K562 (cell line): ENCODE measurements around the gene SHTN1. TPM values are rescaled to one million over a fixed set of nuclear protein-coding genes. Genes with fewer than 3 reads are reported as not detected.

Experiments
- ATAC-seq: fragments of 200-7000 bp; cut with Tn5 transposase; 3 replicates; pipeline ENCODE4 v1.9.1; 2020; ENCODE audit warnings: moderate library complexity
- BruUV-seq: library from RNA; stranded (reverse); fragments of 400-500 nt; replicated peaks from 2 replicates; lab custom pipeline; 2021; lab: Mats Ljungman, UMichigan
- CTCF ChIA-PET: fragments of 300-600 bp; formaldehyde crosslinking; extraction: SDS; loops from one replicate; lab custom pipeline; 2021; ENCODE audit warnings: low intra/inter-chr PET ratio; lab: Yijun Ruan, JAX
- POLR2A ChIA-PET: fragments of 300-600, 350-650 bp; sonication (Branson Sonifier 250); formaldehyde crosslinking; extraction: SDS; loops from one replicate; lab custom pipeline; 2021; ENCODE audit warnings: antibody characterized with exemption, inconsistent platforms; lab: Yijun Ruan, JAX
- DNase-seq, 4 experiments: peaks; one replicate each; pipeline versions ENCODE4 v3.0.0 to v3.0.0-alpha.2; 2011 to 2018; ENCODE audit warnings: low spot score in 3 of 4, mixed read lengths in 3 of 4; ENCODE audit errors: extremely low read depth in 1 of 4
- FAIRE-seq: peaks from 2 replicates; lab custom pipeline; 2011; peaks lifted over from hg19 to GRCh38; lab: Jason Lieb, UNC
- H2AFZ ChIP-seq: 2 replicates; pipeline ENCODE4 v1.6.0; 2011; ENCODE audit warnings: low read depth, low read length, control low read depth, inconsistent platforms
- H3K27ac ChIP-seq: fragments of 200-600 bp; 3 replicates; pipeline ENCODE4 v1.8.0; 2011; ENCODE audit warnings: low read depth, mild to moderate bottlenecking, control low read depth, inconsistent platforms, low read length, moderate library complexity, mixed read lengths; ENCODE audit errors: extremely low read depth
- H3K27me3 ChIP-seq, 2 experiments: fragments of 300-600 bp in 1 of 2; 2 replicates in 1 of 2; 3 replicates in 1 of 2; pipeline versions ENCODE4 v1.6.0 to v1.8.0; 2011; ENCODE audit warnings: inconsistent platforms in 2 of 2, low read length in 2 of 2, mild to moderate bottlenecking in 1 of 2, mixed read lengths in 1 of 2, moderate library complexity in 1 of 2; ENCODE audit not compliant: control insufficient read depth in 2 of 2, insufficient read depth in 2 of 2
- H3K36me3 ChIP-seq: fragments of 300-600 bp; 3 replicates; pipeline ENCODE4 v1.8.0; 2011; ENCODE audit warnings: mild to moderate bottlenecking, low read length, inconsistent platforms; ENCODE audit not compliant: control insufficient read depth, insufficient read depth
- H3K4me1 ChIP-seq, 2 experiments: fragments of 200-600 bp in 1 of 2; replicated peaks in 1 of 2; 2 replicates in 1 of 2; 3 replicates in 1 of 2; pipeline versions ENCODE4 v1.5.1 to v1.8.0; 2011; ENCODE audit warnings: inconsistent platforms in 2 of 2, low read length in 2 of 2, mild to moderate bottlenecking in 1 of 2, mixed read lengths in 1 of 2, moderate library complexity in 1 of 2; ENCODE audit not compliant: control insufficient read depth in 2 of 2, insufficient read depth in 2 of 2
- H3K4me2 ChIP-seq: 2 replicates; pipeline ENCODE4 v1.6.1; 2011; ENCODE audit warnings: low read length, control low read depth, inconsistent platforms, mixed read lengths; ENCODE audit not compliant: insufficient read depth
- H3K4me3 ChIP-seq: fragments of 200-600 bp; sonication (generic), shearing (Covaris generic); 2 replicates; pipeline ENCODE4 v1.5.1; 2016; ENCODE audit warnings: control low read depth, inconsistent platforms
- H3K79me2 ChIP-seq: fragments of 200-600 bp; 3 replicates; pipeline ENCODE4 v1.8.0; 2011; ENCODE audit warnings: low read length, inconsistent platforms; ENCODE audit not compliant: control insufficient read depth, insufficient read depth
- H3K9ac ChIP-seq, 2 experiments: 2 replicates each; pipeline versions ENCODE4 v1.6.0 to v1.6.1; 2011; ENCODE audit warnings: low read depth in 2 of 2, low read length in 2 of 2, control low read depth in 1 of 2, inconsistent platforms in 1 of 2, mild to moderate bottlenecking in 1 of 2, mixed read lengths in 1 of 2; ENCODE audit not compliant: insufficient read depth in 1 of 2
- H3K9me1 ChIP-seq: one replicate; pipeline ENCODE4 v1.6.0; 2011; ENCODE audit warnings: inconsistent platforms, mild to moderate bottlenecking, low read length, moderate library complexity; ENCODE audit not compliant: control insufficient read depth, insufficient read depth
- H3K9me3 ChIP-seq: replicated peaks from 2 replicates; pipeline ENCODE4 v1.5.1; 2011; ENCODE audit warnings: low read depth, low read length, inconsistent platforms; ENCODE audit not compliant: control insufficient read depth, insufficient read depth
- H4K20me1 ChIP-seq: replicated peaks from 2 replicates; pipeline ENCODE4 v1.6.1; 2011; ENCODE audit warnings: low read length, inconsistent platforms, mixed read lengths; ENCODE audit not compliant: control insufficient read depth, insufficient read depth
- BRD9 ChIP-seq: fragments of 450-650 bp; IDR thresholded peaks from 2 replicates; pipeline ENCODE4 v1.6.1; 2018; ENCODE audit warnings: low read depth; ENCODE audit not compliant: partially characterized antibody
- CHD1 ChIP-seq: fragments of 200-600 bp; sonication (generic); IDR thresholded peaks from one replicate; pipeline ENCODE4 v1.6.1; 2012; ENCODE audit warnings: mild to moderate bottlenecking, moderate library complexity, low read length, inconsistent platforms
- ELK1 ChIP-seq: sonication (generic); formaldehyde crosslinking; IDR thresholded peaks from 2 replicates; pipeline ENCODE4 v1.8.1; 2022; ENCODE audit warnings: missing genetic modification reagents
- HDGF ChIP-seq: fragments of 450-650 bp; IDR thresholded peaks from 2 replicates; pipeline ENCODE4 v1.6.1; 2016
- ID3 ChIP-seq, 2 experiments: fragments of 250-450 bp in 1 of 2; fragments of 450-650 bp in 1 of 2; sonication (Bioruptor Pico) in 1 of 2; IDR thresholded peaks; 2 replicates each; pipeline versions ENCODE4 v1.6.1 to v1.8.0; 2016 to 2021; ENCODE audit warnings: mild to moderate bottlenecking in 2 of 2, moderate library complexity in 2 of 2, missing compliant biosample characterization in 1 of 2, missing genetic modification characterization in 1 of 2
- IRF2 ChIP-seq: sonication (generic); formaldehyde crosslinking; IDR thresholded peaks from 2 replicates; pipeline ENCODE4 v1.8.1; 2022; ENCODE audit warnings: mild to moderate bottlenecking, missing genetic modification reagents
- MED1 ChIP-seq: sonication (generic); formaldehyde crosslinking; IDR thresholded peaks from 2 replicates; pipeline ENCODE4 v1.8.1; 2023; ENCODE audit warnings: missing genetic modification reagents, borderline replicate concordance
- MNT ChIP-seq, 2 experiments: fragments of 450-650 bp; conservative IDR thresholded peaks; 2 replicates each; pipeline ENCODE4 v1.6.1; 2017; ENCODE audit warnings: mild to moderate bottlenecking in 2 of 2, moderate library complexity in 2 of 2
- NCOA1 ChIP-seq: fragments of 450-650 bp; IDR thresholded peaks from 2 replicates; pipeline ENCODE4 v1.6.1; 2016; ENCODE audit warnings: low read depth
- TGIF2 ChIP-seq: sonication (generic); formaldehyde crosslinking; IDR thresholded peaks from 2 replicates; pipeline ENCODE4 v1.8.1; 2022; ENCODE audit warnings: mild to moderate bottlenecking, missing genetic modification reagents, moderate library complexity
- ZC3H4 ChIP-seq: sonication (generic); formaldehyde crosslinking; IDR thresholded peaks from 2 replicates; pipeline ENCODE4 v1.9.0; 2021; ENCODE audit warnings: missing genetic modification reagents, borderline replicate concordance
- ZFP36 ChIP-seq: fragments of 150-350 bp; IDR thresholded peaks from 2 replicates; pipeline ENCODE4 v1.6.1; 2018; ENCODE audit warnings: low read length, low read depth; ENCODE audit not compliant: partially characterized antibody
- ZNF23 ChIP-seq: fragments of 250-450 bp; sonication (Bioruptor Pico); IDR thresholded peaks from 2 replicates; pipeline ENCODE4 v1.4.0; 2020; ENCODE audit warnings: mild to moderate bottlenecking
- ZNF316 ChIP-seq: fragments of 450-650 bp; IDR thresholded peaks from 2 replicates; pipeline ENCODE4 v1.6.1; 2016
- ZNF57 ChIP-seq: fragments of 450-650 bp; formaldehyde crosslinking; IDR thresholded peaks from 2 replicates; pipeline ENCODE4 v1.4.0; 2020; ENCODE audit warnings: mild to moderate bottlenecking, moderate library complexity
- WGBS: fragments of 100-300 bp; shearing (Covaris generic); methylation state at CpG from one replicate; pipeline ENCODE4 v1.1.6; 2016; ENCODE audit warnings: low coverage, mixed read lengths; ENCODE audit not compliant: insufficient coverage; ENCODE audit errors: missing lambda C conversion rate; 5-methylcytosine and 5-hydroxymethylcytosine counted together
- in situ Hi-C: fragments of 300-500 bp; cut with MboI; formaldehyde crosslinking; loops from 4 replicates; pipeline ENCODE4 v1.15.0; 2018; ENCODE audit warnings: inconsistent platforms, mixed read lengths
- intact Hi-C: fragments of 100-400 bp; cut with micrococcal nuclease; formaldehyde crosslinking; loops from 2 replicates; pipeline ENCODE4 v1.14.2; 2022
- polyA plus RNA-seq, 8 experiments: library from polyadenylated mRNA; depleted of rRNA in 4 of 8; stranded (reverse) in 5 of 8; unstranded in 3 of 8; fragments of >200 nt; fragmentation: Nextera tagmentation in 2 of 8; fragmentation: Illumina TruSeq in 1 of 8; extraction: Ambion mirVana in 2 of 8; extraction: Trizol in 1 of 8; gene quantifications; 2 replicates each; pipeline versions ENCODE4 v1.2.1 to v1.2.3, GENCODE V29; 2011 to 2014; ENCODE audit warnings: inconsistent platforms in 1 of 8, missing spikeins in 1 of 8
- total RNA-seq, 7 experiments: library from RNA; depleted of rRNA in 6 of 7; stranded (reverse); fragments of >200 nt in 6 of 7; fragmentation: Illumina TruSeq in 2 of 7; extraction: Trizol in 2 of 7; gene quantifications; 2 replicates each; pipeline versions ENCODE4 v1.2.1 to v1.2.3, GENCODE V29; 2011 to 2021; ENCODE audit warnings: low replicate concordance in 1 of 7

SHTN1 gene
- total and polyA plus RNA-seq, 9 of the 15 experiments (the other 6 are each of a cell fraction or from before 2014, with no cell fraction given), result 5.4 to 21.3 (median 13.3) TPM

- H3K27ac ChIP-seq, result no peak overlapping the region
- H2AFZ ChIP-seq, result no peak overlapping the region
- H3K4me1 ChIP-seq, result no peaks in the 10 kb centered on the region
- ATAC-seq (no peak), FAIRE-seq (no peak)
- in situ Hi-C loops, result no loop called here
- no peaks in the 10 kb centered on the region for H4K20me1 ChIP-seq
- peaks cover 3 to 7% of the 10 kb centered on the region in 2 experiments; a peak in 4 of 5 replicates for H3K27me3 ChIP-seq
- no peaks in the 10 kb centered on the region for H3K9me1 ChIP-seq
- no peak overlapping the region for H3K4me2 ChIP-seq
- no TSS peak for BruUV-seq
- TF ChIP-seq ZNF57 (CRISPR knock-in tag) (no peak), ZC3H4 (no peak), NCOA1 (no peak), CHD1 (no peak), HDGF (no peak), ZNF23 (CRISPR knock-in tag) (no peak), ZNF316 (no peak), BRD9 (no peak)
- TF ChIP-seq, all 486 proteins: peak for 0
- no peaks in the 10 kb centered on the region for H3K79me2 ChIP-seq
- intact Hi-C loops, result no loop called here
- no peak for DNase-seq
- no peak overlapping the region for H3K9ac ChIP-seq
- H3K4me3 ChIP-seq, result no peak overlapping the region
- no peaks in the 10 kb centered on the region for H3K9me3 ChIP-seq
- CTCF ChIA-PET, result no interaction called here
- POLR2A ChIA-PET, result no interaction called here
- 0% methylated on average over 3 of the region's 3 CpGs for WGBS
- no peaks in the 10 kb centered on the region for H3K36me3 ChIP-seq
Measured at GRCh38 chr10:116857156-116857555, 147.8 kb downstream of the SHTN1 start.

GRCh38 chr10:116853701-116854100, 151.3 kb downstream of the SHTN1 start:
- H4K20me1 ChIP-seq, result no peaks in the 10 kb centered on the region
- no peak for DNase-seq
- no peaks in the 10 kb centered on the region for H3K79me2 ChIP-seq
- no TSS peak for BruUV-seq
- no peaks in the 10 kb centered on the region for H3K9me3 ChIP-seq
- no peak for FAIRE-seq
- in situ Hi-C loops (no loop called here), intact Hi-C loops (no loop called here)
- no peak overlapping the region for H3K27ac ChIP-seq
- no peak overlapping the region for H3K9ac ChIP-seq
- CTCF ChIA-PET, result no interaction called here
- POLR2A ChIA-PET, result interaction anchor here (0.7 to 1.3 kb wide), 3 partner anchors 11 to 65 kb away, joined by 3 to 6 read pairs (median 4); no protein-coding TSS in a partner anchor
- H3K4me2 ChIP-seq, result no peak overlapping the region
- H3K4me1 ChIP-seq, result peaks cover 0 to 3% of the 10 kb centered on the region in 2 experiments; a peak in 2 of 5 replicates
- WGBS, result 0% methylated on average over 4 of the region's 4 CpGs
- no peak overlapping the region for H3K4me3 ChIP-seq
- no peaks in the 10 kb centered on the region for H3K9me1 ChIP-seq
- no peak overlapping the region for H2AFZ ChIP-seq
- H3K27me3 ChIP-seq, result peaks cover 3 to 30% of the 10 kb centered on the region in 2 experiments
- ATAC-seq, result no peak
- H3K36me3 ChIP-seq, result no peaks in the 10 kb centered on the region
- TF ChIP-seq ZFP36, result no peak
- no peak for TF ChIP-seq ID3 (CRISPR knock-in tag; IDR thresholded peaks at IDR 0.05)
- no peak for TF ChIP-seq ID3 (tag; IDR thresholded peaks at IDR 0.05)
- no peak for TF ChIP-seq MNT (conservative IDR thresholded peaks at IDR 0.05)
- no peak for TF ChIP-seq MED1 (CRISPR knock-in tag)
- TF ChIP-seq TGIF2 (CRISPR knock-in tag), result no peak
- no peak for TF ChIP-seq IRF2 (CRISPR knock-in tag)
- TF ChIP-seq ELK1 (CRISPR knock-in tag), result no peak
